Fibroblast of villous mesenchyme (primary cell): Measurements from ENCODE around the gene SLC23A3. TPM values are rescaled to one million over a fixed set of nuclear protein-coding genes. Genes with fewer than 3 reads are reported as not detected.

Source experiments
- DNase-seq: peaks from one replicate; pipeline ENCODE4 v3.0.0-alpha.2; 2010; ENCODE audit warnings: low read depth
- H3K4me3 ChIP-seq: 2 replicates; pipeline ENCODE4 v1.5.1; 2011; ENCODE audit warnings: low read depth, mild to moderate bottlenecking, low read length
- CTCF ChIP-seq: IDR thresholded peaks from 2 replicates; pipeline ENCODE4 v1.5.1; 2012; ENCODE audit warnings: low read depth, mild to moderate bottlenecking, low read length; ENCODE audit not compliant: insufficient read depth
- total RNA-seq: library from RNA; depleted of rRNA; stranded (reverse); fragments of >200 nt; gene quantifications from 2 replicates; pipeline ENCODE4 v1.2.3, GENCODE V29; 2012

SLC23A3 gene
- total RNA-seq = 0.64 and 0.86 TPM in 2 replicates

- no peak for DNase-seq
- H3K4me3 ChIP-seq = no peak within 1 kb of the TSS
- TF ChIP-seq CTCF = no peak
These were observed at the start of gene SLC23A3 for GRCh38 chr2:219169930-219170654. Gene SLC23A3, minus strand, starts transcription at chr2:219170029. Its CDS starts 45 bp downstream, at chr2:219169984.

- DNase-seq = peak; percentile 92
- TF ChIP-seq CTCF = no peak
- H3K4me3 ChIP-seq = peak within 1 kb of the TSS; percentile 61
These were observed 49.2 kb upstream of the SLC23A3 start, which contains the start of gene ABCB6 for GRCh38 chr2:219218732-219219701. Gene ABCB6, minus strand, starts transcription at chr2:219218958. Its CDS starts 285 bp downstream, at chr2:219218673.

GRCh38 chr2:219218217-219218731 lies 48.4 kb upstream of the SLC23A3 start:
- TF ChIP-seq CTCF = no peak
- peak overlapping the region; percentile 61 for H3K4me3 ChIP-seq
- peak; percentile 75 for DNase-seq

- no peak overlapping the region for H3K4me3 ChIP-seq
- DNase-seq = no peak
- TF ChIP-seq CTCF = no peak
These were observed 46.7 kb upstream of the SLC23A3 start for GRCh38 chr2:219216535-219216915.

GRCh38 chr2:219215871-219216534 lies 46.2 kb upstream of the SLC23A3 start:
- no peak for DNase-seq
- no peak for TF ChIP-seq CTCF
- H3K4me3 ChIP-seq = no peak overlapping the region

- DNase-seq = no peak
- TF ChIP-seq CTCF = no peak
- no peak overlapping the region for H3K4me3 ChIP-seq
These were observed 45.0 kb upstream of the SLC23A3 start for GRCh38 chr2:219214786-219215185.
